GM12878 (cell line): Measurements from ENCODE around the gene HIVEP1. TPM values are rescaled to one million over a fixed set of nuclear protein-coding genes. Genes with fewer than 3 reads are reported as not detected.

Source experiments
- BACH1 ChIP-seq: fragments of 450-650 bp; IDR thresholded peaks from 2 replicates; pipeline ENCODE4 v1.6.1; 2017; ENCODE audit warnings: mild to moderate bottlenecking, borderline replicate concordance
- BCL11A ChIP-seq: IDR thresholded peaks from 2 replicates; pipeline ENCODE4 v1.6.1; 2011; ENCODE audit warnings: low read depth, low read length
- BHLHE40 ChIP-seq, 2 experiments: fragments of 450-650 bp in 1 of 2; IDR thresholded peaks; 2 replicates each; pipeline ENCODE4 v1.6.1; 2011 to 2017; ENCODE audit warnings: low read depth in 2 of 2, borderline replicate concordance in 1 of 2, improper control_type of control experiment in 1 of 2, low read length in 1 of 2, mild to moderate bottlenecking in 1 of 2
- CHD2 ChIP-seq: IDR thresholded peaks from 2 replicates; pipeline ENCODE4 v1.6.1; 2011; ENCODE audit warnings: low read depth, low read length, improper control_type of control experiment, borderline replicate concordance
- FOXK2 ChIP-seq: fragments of 450-650 bp; IDR thresholded peaks from 2 replicates; pipeline ENCODE4 v1.6.1; 2017; ENCODE audit warnings: mild to moderate bottlenecking, moderate library complexity
- FOXM1 ChIP-seq: IDR thresholded peaks from 2 replicates; pipeline ENCODE4 v1.6.1; 2012; ENCODE audit warnings: low read depth, mild to moderate bottlenecking, inconsistent platforms, low read length, moderate library complexity
- GABPA ChIP-seq: IDR thresholded peaks from 2 replicates; pipeline ENCODE4 v1.6.1; 2014; ENCODE audit warnings: antibody characterized with exemption, low read depth, mild to moderate bottlenecking, inconsistent platforms
- GATAD2B ChIP-seq: fragments of 450-650 bp; conservative IDR thresholded peaks from 2 replicates; pipeline ENCODE4 v1.6.1; 2017; ENCODE audit warnings: low read depth, mild to moderate bottlenecking, moderate library complexity
- HCFC1 ChIP-seq: fragments of 150-350 bp; IDR thresholded peaks from 2 replicates; pipeline ENCODE4 v1.6.1; 2014; ENCODE audit warnings: low read length
- HDAC6 ChIP-seq: fragments of 200-600 bp; sonication (generic); IDR thresholded peaks from one replicate; pipeline ENCODE4 v1.8.0; 2017; ENCODE audit warnings: antibody characterized with exemption; ENCODE audit not compliant: unreplicated experiment
- IKZF2 ChIP-seq, 2 experiments: fragments of 450-650 bp; IDR thresholded peaks; 2 replicates each; pipeline ENCODE4 v1.6.1; 2017; ENCODE audit warnings: mild to moderate bottlenecking in 2 of 2, moderate library complexity in 2 of 2
- MTA3 ChIP-seq: IDR thresholded peaks from 2 replicates; pipeline ENCODE4 v1.6.1; 2012; ENCODE audit warnings: low read length, inconsistent platforms, borderline replicate concordance
- PML ChIP-seq: IDR thresholded peaks from 2 replicates; pipeline ENCODE4 v1.6.1; 2012; ENCODE audit warnings: low read length, inconsistent platforms
- POLR2AphosphoS5 ChIP-seq: IDR thresholded peaks from 2 replicates; pipeline ENCODE4 v1.6.1; 2011; ENCODE audit warnings: mild to moderate bottlenecking, low read length, inconsistent platforms
- POU2F2 ChIP-seq: IDR thresholded peaks from 3 replicates; pipeline ENCODE4 v1.6.1; 2011; ENCODE audit warnings: low read depth, mild to moderate bottlenecking, low read length, borderline replicate concordance
- SPI1 ChIP-seq: IDR thresholded peaks from 2 replicates; pipeline ENCODE4 v1.6.1; 2011; ENCODE audit warnings: low read depth, mild to moderate bottlenecking, low read length, moderate library complexity, borderline replicate concordance; ENCODE audit not compliant: insufficient read depth
- TARDBP ChIP-seq: IDR thresholded peaks from 2 replicates; pipeline ENCODE4 v1.6.1; 2016; ENCODE audit warnings: borderline replicate concordance
- TCF3 ChIP-seq: IDR thresholded peaks from 2 replicates; pipeline ENCODE4 v1.6.1; 2012; ENCODE audit warnings: low read depth, mild to moderate bottlenecking, low read length, borderline replicate concordance; ENCODE audit not compliant: insufficient read depth
- ZBED1 ChIP-seq: IDR thresholded peaks from 2 replicates; pipeline ENCODE4 v1.6.1; 2016; ENCODE audit warnings: borderline replicate concordance
- ZNF274 ChIP-seq: IDR thresholded peaks from one replicate; pipeline ENCODE4 v1.8.0; 2011; ENCODE audit not compliant: insufficient read length, insufficient read depth
- polyA plus RNA-seq, 11 experiments: library from polyadenylated mRNA; depleted of rRNA in 4 of 11; unstranded in 6 of 11; stranded (reverse) in 5 of 11; fragments of >200 nt; fragmentation: Nextera tagmentation in 4 of 11; fragmentation: Illumina TruSeq in 1 of 11; extraction: Ambion mirVana in 4 of 11; extraction: Trizol in 1 of 11; gene quantifications; 1 replicate in 1 of 11; 2 replicates in 10 of 11; pipeline versions ENCODE4 v1.2.1 to v1.2.3, GENCODE V29; 2011 to 2016; ENCODE audit warnings: inconsistent platforms in 2 of 11, missing spikeins in 2 of 11, low read depth in 1 of 11
- total RNA-seq, 4 experiments: library from RNA; depleted of rRNA in 3 of 4; stranded (reverse); fragments of >200 nt in 3 of 4; fragmentation: Illumina TruSeq in 1 of 4; extraction: Trizol in 1 of 4; gene quantifications; 2 replicates each; pipeline versions ENCODE4 v1.2.1 to v1.2.3, GENCODE V29; 2013 to 2021
- TF ChIP-seq, protein P1 (sequence below): IDR thresholded peaks from 2 replicates; pipeline ENCODE4 v1.6.1; 2012; ENCODE audit warnings: improper control_type of control experiment, low read depth, low read length; ENCODE audit not compliant: insufficient replicate concordance
- TF ChIP-seq, protein P2 (sequence below): IDR thresholded peaks from 2 replicates; pipeline ENCODE4 v1.6.1; 2012; ENCODE audit warnings: low read length, inconsistent platforms
- TF ChIP-seq, protein P3 (sequence below): fragments of 450-650 bp; IDR thresholded peaks from 2 replicates; pipeline ENCODE4 v1.6.1; 2016; ENCODE audit warnings: mild to moderate bottlenecking

The HIVEP1 gene
- total and polyA plus RNA-seq, 10 of the 15 experiments (the other 5 are each of a cell fraction or from before 2014, with no cell fraction given), result 4.3 to 37.5 (median 21.6) TPM

DNA sequence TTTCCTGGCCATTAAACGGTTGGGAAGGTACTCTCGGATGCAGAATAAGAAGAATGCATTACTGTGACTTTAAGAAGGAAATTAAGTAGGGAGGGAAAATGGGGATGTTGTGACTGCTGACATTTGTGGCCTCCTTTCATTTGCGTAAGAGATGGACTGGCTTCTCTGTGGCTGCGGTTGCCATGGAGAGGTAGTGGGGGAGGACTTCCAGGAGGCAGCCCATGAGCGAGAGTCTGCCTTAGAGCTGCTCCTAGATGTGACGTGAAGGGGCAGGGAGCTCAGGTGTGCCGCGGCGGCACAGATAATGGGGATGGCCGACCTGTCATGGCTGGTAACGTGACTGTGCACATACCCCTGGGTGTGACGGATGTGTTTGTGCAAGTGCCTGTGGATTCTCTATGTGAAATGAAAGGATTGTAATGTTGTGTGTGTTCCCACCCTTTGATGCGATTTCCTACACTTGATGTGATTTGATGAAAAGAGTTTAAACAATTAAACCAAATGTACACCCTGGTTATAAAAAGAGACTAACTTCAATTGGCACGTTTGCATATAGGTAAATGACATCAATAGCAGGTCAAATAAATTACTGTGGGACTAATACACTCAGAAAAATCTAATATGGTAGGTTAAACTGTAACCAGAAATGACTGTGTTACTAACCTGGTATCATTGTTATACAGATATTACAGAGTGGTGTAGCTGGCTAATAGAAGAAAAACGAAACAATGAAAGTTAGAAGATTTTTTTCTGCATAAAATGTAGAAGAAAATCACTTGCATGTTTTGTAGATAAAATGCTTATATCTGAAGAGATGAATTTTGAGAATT is 48.9 kb downstream of the HIVEP1 start (continued):
- TF ChIP-seq, protein P1, sequence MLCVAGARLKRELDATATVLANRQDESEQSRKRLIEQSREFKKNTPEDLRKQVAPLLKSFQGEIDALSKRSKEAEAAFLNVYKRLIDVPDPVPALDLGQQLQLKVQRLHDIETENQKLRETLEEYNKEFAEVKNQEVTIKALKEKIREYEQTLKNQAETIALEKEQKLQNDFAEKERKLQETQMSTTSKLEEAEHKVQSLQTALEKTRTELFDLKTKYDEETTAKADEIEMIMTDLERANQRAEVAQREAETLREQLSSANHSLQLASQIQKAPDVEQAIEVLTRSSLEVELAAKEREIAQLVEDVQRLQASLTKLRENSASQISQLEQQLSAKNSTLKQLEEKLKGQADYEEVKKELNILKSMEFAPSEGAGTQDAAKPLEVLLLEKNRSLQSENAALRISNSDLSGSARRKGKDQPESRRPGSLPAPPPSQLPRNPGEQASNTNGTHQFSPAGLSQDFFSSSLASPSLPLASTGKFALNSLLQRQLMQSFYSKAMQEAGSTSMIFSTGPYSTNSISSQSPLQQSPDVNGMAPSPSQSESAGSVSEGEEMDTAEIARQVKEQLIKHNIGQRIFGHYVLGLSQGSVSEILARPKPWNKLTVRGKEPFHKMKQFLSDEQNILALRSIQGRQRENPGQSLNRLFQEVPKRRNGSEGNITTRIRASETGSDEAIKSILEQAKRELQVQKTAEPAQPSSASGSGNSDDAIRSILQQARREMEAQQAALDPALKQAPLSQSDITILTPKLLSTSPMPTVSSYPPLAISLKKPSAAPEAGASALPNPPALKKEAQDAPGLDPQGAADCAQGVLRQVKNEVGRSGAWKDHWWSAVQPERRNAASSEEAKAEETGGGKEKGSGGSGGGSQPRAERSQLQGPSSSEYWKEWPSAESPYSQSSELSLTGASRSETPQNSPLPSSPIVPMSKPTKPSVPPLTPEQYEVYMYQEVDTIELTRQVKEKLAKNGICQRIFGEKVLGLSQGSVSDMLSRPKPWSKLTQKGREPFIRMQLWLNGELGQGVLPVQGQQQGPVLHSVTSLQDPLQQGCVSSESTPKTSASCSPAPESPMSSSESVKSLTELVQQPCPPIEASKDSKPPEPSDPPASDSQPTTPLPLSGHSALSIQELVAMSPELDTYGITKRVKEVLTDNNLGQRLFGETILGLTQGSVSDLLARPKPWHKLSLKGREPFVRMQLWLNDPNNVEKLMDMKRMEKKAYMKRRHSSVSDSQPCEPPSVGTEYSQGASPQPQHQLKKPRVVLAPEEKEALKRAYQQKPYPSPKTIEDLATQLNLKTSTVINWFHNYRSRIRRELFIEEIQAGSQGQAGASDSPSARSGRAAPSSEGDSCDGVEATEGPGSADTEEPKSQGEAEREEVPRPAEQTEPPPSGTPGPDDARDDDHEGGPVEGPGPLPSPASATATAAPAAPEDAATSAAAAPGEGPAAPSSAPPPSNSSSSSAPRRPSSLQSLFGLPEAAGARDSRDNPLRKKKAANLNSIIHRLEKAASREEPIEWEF, result no peak
- peak; percentile 89 to 93 for TF ChIP-seq BHLHE40 (IDR thresholded peaks at IDR 0.05; ENCODE audit: borderline replicate concordance in 1 of 2, low read depth in 2 of 2, low read length in 1 of 2)
- no peak for TF ChIP-seq TARDBP
- TF ChIP-seq BACH1, result peak; percentile 87; the same call in 1 of the 2 replicates
- peak; percentile 35; the same call in 1 of the 2 replicates for TF ChIP-seq BCL11A
- TF ChIP-seq GABPA, result no peak
- no peak for TF ChIP-seq FOXK2
- TF ChIP-seq SPI1, result no peak
- peak; percentile 90; the same call in 2 of the 3 replicates for TF ChIP-seq POU2F2
- no peak for TF ChIP-seq ZNF274
- peak; percentile 91 for TF ChIP-seq CHD2
- TF ChIP-seq IKZF2 (IDR thresholded peaks at IDR 0.05), result peak; percentile 84 to 87
- no peak for TF ChIP-seq FOXM1
- TF ChIP-seq MTA3, result no peak
- no peak for TF ChIP-seq ZBED1
- no peak for TF ChIP-seq TCF3
- TF ChIP-seq, protein P2, sequence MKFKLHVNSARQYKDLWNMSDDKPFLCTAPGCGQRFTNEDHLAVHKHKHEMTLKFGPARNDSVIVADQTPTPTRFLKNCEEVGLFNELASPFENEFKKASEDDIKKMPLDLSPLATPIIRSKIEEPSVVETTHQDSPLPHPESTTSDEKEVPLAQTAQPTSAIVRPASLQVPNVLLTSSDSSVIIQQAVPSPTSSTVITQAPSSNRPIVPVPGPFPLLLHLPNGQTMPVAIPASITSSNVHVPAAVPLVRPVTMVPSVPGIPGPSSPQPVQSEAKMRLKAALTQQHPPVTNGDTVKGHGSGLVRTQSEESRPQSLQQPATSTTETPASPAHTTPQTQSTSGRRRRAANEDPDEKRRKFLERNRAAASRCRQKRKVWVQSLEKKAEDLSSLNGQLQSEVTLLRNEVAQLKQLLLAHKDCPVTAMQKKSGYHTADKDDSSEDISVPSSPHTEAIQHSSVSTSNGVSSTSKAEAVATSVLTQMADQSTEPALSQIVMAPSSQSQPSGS, result no peak
- TF ChIP-seq HDAC6, result no peak
- TF ChIP-seq POLR2AphosphoS5, result peak; percentile 82
- TF ChIP-seq HCFC1, result peak; percentile 25; the same call in 1 of the 2 replicates
- peak; percentile 81; the same call in 1 of the 2 replicates for TF ChIP-seq GATAD2B
- TF ChIP-seq PML, result no peak
- TF ChIP-seq, protein P3, sequence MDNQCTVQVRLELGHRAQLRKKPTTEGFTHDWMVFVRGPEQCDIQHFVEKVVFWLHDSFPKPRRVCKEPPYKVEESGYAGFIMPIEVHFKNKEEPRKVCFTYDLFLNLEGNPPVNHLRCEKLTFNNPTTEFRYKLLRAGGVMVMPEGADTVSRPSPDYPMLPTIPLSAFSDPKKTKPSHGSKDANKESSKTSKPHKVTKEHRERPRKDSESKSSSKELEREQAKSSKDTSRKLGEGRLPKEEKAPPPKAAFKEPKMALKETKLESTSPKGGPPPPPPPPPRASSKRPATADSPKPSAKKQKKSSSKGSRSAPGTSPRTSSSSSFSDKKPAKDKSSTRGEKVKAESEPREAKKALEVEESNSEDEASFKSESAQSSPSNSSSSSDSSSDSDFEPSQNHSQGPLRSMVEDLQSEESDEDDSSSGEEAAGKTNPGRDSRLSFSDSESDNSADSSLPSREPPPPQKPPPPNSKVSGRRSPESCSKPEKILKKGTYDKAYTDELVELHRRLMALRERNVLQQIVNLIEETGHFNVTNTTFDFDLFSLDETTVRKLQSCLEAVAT, result peak; percentile 71; the same call in 1 of the 2 replicates
